M059J (cell line): ENCODE measurements around the gene TBL1Y. TPM values are rescaled to one million over a fixed set of nuclear protein-coding genes. Genes with fewer than 3 reads are reported as not detected.
"Not testable (repeated sequence)": the region's sequence is repeated elsewhere in the genome, so short reads cannot be mapped to it uniquely, and the experiment has no call there.

Experiments used
- DNase-seq: peaks from one replicate; pipeline ENCODE4 v3.0.0-alpha.2; 2012; ENCODE audit warnings: low read depth
- total RNA-seq: library from RNA; depleted of rRNA; stranded (reverse); fragments of >200 nt; shearing (Covaris generic); gene quantifications from 2 replicates; pipeline ENCODE4 v1.2.3, GENCODE V29; 2014; rRNA removed

The TBL1Y gene
- total RNA-seq, 1 experiment from 2014 or later: not detected

DNA sequence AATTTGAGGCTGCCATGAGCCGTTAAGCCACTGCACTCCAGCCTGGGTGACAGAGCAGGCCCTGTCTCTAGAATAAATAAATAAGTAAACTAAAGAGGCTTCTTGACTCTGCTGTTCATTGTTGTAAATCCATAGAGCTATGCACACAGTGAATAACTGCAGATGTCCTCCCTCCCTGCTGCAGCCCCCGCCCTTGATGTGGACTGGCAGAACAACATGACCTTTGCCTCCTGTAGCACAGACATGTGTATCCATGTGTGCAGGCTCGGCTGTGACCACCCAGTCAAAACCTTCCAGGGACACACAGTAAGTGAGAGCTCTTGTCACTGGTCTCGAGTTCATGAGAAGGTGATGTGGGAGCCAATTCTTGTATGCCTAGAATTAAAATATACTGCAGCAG is 170.1 kb downstream of the TBL1Y start:
- DNase-seq: not testable (repeated sequence)

DNA sequence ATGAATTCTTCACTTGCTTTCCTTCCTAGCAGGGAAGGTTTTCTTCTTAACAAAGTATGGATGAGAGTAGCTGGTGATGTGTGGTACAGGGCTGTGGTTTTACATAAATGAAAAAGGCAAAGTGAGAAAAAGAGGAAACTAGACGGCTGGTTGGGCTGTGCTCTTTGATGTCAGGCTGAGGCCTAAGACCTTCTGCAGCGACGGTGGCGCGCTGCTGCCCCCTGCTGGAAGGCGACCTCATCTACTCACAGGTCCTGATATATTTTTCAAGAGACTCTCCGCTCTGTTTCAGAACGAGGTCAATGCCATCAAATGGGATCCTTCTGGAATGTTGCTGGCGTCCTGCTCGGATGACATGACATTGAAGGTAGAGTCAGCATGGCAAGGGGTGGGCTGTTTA is 175.1 kb downstream of the TBL1Y start:
- no peak for DNase-seq

GRCh38 chrY:7092836-7093235 is 182.3 kb downstream of the TBL1Y start:
- no peak for DNase-seq

DNA sequence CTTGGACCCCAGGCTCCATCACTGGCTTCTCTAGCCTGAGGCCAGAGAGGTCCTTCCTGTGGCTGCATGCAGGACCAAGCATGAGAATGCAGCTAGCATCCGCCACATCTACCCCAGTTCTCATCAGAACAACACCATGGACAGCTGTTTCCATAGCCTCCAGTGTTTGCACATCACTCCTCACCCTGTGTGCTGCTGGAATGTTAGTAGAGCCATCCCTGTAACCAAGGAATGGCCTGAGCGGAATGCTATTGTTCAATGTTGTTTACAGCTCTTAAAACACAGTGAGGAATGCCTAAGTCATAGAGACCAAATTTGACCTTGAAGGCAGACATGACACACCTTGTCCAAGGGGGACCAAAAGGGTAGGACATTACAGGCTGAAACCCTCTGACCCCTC is 183.9 kb downstream of the TBL1Y start:
- DNase-seq: no peak

DNA sequence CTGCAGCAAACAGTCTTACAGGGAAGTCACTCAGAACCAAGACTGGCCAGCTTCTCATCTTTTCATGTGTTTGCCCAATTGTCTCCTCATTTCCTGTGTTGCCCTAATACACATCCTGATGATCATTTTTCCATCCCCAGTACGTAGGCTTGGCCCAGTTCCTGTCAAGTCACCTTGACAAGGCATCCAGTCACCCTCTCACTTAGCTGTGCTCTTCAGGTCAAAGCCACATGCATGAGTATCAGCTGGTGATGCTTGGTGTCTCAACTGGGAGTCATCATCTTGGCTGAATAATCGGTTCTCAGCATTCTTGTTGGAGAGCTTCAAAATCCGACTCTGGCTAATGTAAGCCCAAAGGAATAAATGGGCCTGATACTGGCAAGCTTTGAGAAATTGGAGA is 186.5 kb downstream of the TBL1Y start:
- no peak for DNase-seq

DNA sequence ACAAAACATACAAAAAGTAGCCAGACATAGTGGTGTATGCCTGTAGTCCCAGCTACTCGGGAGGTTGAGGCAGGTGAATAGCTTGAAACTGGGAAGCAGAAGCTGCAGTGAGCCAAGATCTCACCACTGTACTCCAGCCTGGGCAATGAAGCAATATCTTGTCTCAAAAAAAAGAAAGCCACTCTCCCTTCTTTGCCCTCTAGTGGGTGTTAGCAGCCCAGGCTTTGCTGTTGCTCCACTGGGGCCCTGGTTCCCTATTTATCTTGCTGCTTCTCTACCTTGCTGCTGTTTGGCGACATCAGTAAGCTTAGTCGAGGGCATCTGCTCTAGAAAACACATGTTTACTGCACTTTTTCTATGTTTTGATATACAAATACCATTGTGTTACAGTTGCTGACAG is 189.2 kb downstream of the TBL1Y start:
- DNase-seq: no peak

- DNase-seq: no peak
Measured at GRCh38 chrY:7102680-7103079, 192.2 kb downstream of the TBL1Y start.

DNA sequence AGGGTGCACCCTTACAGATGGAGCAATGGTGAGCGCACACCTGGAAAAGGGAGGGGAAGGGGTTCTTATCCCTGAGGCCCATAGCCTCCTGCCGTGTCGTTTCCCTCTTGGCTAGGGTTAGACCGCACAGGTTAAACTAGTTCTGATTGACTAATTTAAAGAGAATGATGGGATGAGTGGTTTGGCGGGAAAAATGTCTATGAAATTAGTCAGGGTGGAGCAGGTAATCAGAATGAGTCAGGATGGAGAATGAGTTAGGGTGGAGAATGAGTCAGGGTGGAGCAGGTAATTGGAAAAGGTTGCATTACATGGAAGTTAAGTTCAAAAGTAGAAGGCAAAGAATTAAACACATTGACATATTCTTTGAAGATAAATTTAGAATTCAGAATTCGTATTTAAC is 196.7 kb downstream of the TBL1Y start:
- DNase-seq: no peak

DNA sequence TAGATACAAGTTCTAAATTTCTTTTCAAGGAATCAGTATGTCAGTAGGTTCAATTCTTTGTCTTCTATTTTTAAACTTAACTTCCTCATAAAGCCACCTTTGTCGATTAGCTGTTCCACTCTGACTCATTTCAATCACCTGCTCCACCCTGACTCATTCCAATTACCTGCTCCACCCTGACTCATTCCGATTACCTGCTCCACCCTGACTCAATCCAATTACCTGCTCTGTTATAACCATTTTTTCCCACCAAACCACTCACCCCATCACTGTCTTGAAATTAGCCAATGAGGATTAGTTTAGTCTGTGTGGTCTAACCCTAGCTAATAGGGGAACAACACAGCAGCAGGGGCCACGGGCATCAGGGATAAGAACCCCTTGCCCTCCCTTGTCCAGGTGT is 199.6 kb downstream of the TBL1Y start:
- DNase-seq: no peak

DNA sequence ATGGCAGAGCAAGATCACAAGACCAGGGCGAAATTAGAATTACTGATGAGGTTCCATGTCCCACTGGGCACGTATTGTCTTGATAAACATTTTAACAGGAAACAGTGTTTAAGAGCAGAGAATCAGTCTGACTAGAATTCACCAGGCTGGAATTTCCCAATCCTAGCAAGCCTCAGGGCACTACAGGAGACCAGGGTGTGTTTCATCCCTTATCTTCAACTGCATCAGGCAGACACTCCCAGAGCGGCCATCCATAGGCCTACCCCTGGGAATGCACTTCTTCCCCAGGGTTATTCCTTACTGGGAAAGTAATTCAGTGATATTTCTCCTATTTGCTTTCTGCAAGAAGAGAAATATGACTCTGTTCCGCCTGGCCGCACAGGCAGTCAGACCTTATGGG is 205.4 kb downstream of the TBL1Y start:
- no peak for DNase-seq

GRCh38 chrY:7122202-7122601 is 211.7 kb downstream of the TBL1Y start:
- no peak for DNase-seq

DNA sequence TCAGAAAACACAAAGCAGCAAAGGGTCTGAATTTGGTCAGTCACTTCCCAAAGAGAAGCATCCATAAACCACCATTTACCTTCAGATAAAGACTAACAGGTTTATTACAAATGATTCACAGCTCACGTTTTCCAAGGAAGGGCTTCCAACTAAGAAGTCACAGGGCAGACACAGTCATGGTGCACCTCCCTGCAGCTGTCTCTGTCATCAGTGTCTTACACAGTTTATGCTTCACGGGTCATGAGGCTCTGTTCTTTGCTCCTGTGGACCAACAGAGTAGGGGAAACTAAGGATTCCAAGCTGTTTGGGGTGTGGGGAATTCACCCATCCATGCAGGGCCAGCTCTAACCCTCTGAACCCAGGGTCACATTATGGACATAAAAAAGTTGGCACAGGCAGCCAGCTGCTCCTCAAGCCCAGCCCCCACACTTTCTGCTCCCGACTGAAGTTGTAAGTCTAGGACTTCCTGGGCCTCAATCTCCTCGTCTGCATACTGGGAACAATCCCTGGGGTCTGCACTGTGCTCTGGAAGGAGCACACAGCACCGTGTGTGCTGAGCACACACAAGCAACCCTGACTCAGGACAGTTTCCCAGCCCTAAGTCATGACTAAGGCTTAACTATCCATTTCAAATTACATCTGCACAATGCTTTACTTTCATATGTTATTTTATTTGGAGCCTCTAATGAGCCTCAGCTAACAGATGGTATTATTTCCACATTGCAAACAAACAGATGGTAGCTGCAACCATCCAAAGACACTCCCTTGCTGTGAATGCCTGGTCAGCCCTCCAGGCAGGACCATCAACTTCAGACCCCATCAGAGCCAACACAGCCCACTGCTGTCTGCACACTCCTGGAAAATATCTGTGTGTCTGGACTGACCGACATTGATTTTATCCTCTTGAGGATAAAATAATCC is 214.9 kb downstream of the TBL1Y start:
- DNase-seq: no peak

DNA sequence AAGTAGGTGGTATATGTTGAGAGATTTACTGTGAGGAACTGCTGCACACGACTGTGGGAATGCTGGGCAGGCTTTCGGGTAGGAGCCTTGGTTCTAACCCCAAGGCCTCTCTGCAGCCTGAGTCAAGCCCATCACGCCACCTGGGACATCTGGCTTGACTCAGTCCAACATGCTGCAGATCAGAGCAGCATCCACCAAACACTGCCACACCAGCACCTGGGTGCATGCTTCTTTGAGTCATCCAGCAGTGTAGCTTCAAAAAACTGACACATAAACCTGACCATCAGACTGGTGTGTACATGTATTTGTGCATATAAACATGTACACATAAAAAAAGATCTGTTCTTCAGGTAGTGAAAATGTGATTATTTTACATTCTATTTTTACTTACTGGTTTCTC is 217.7 kb downstream of the TBL1Y start:
- no peak for DNase-seq

Other genes starting within 250 kb of the TBL1Y start
- gene AMELY, start 1.1 kb downstream of the TBL1Y start, total RNA-seq: not detected in 2 replicates